ENCODE results near the gene ZNF385B.

ZNF385B gene

GRCh38 chr2:179560257-179560735 is 301.1 kb downstream of the ZNF385B start:
- no peak overlapping the region for H3K4me3 ChIP-seq (ENCODE audit: low read length)

GRCh38 chr2:179559108-179559806 is 302.2 kb downstream of the ZNF385B start:
- TF ChIP-seq ZNF274 (IDR thresholded peaks at IDR 0.05; ENCODE audit: low read depth, low read length): no peak
- H3K4me3 ChIP-seq (ENCODE audit: low read length): no peak overlapping the region

More at GRCh38 chr2:179560257-179560735, 301.1 kb downstream of the ZNF385B start:
- no peak for TF ChIP-seq ZNF274 (IDR thresholded peaks at IDR 0.05; ENCODE audit: low read depth, low read length)

GRCh38 chr2:179558010-179558934 is 303.1 kb downstream of the ZNF385B start:
- no peak for TF ChIP-seq ZNF274 (IDR thresholded peaks at IDR 0.05; ENCODE audit: low read depth, low read length)

GRCh38 chr2:179556425-179556824 is 305.0 kb downstream of the ZNF385B start:
- no peak for TF ChIP-seq ZNF274 (IDR thresholded peaks at IDR 0.05; ENCODE audit: low read depth, low read length)
- no peak overlapping the region for H3K4me3 ChIP-seq (ENCODE audit: low read length)

More at GRCh38 chr2:179558010-179558934, 303.1 kb downstream of the ZNF385B start:
- H3K4me3 ChIP-seq (ENCODE audit: low read length): no peak overlapping the region

GRCh38 chr2:179555691-179556283 is 305.6 kb downstream of the ZNF385B start:
- no peak overlapping the region for H3K4me3 ChIP-seq (ENCODE audit: low read length)
- TF ChIP-seq ZNF274 (IDR thresholded peaks at IDR 0.05; ENCODE audit: low read depth, low read length): no peak

GRCh38 chr2:179554639-179555386 is 306.6 kb downstream of the ZNF385B start:
- no peak overlapping the region for H3K4me3 ChIP-seq (ENCODE audit: low read length)
- TF ChIP-seq ZNF274 (IDR thresholded peaks at IDR 0.05; ENCODE audit: low read depth, low read length): no peak

GRCh38 chr2:179553382-179553781 is 308.0 kb downstream of the ZNF385B start:
- no peak overlapping the region for H3K4me3 ChIP-seq (ENCODE audit: low read length)
- no peak for TF ChIP-seq ZNF274 (IDR thresholded peaks at IDR 0.05; ENCODE audit: low read depth, low read length)

- H3K4me3 ChIP-seq (ENCODE audit: low read length): no peak overlapping the region
- no peak for TF ChIP-seq ZNF274 (IDR thresholded peaks at IDR 0.05; ENCODE audit: low read depth, low read length)
These were observed 309.8 kb downstream of the ZNF385B start for GRCh38 chr2:179551539-179552045.

- TF ChIP-seq ZNF274 (IDR thresholded peaks at IDR 0.05; ENCODE audit: low read depth, low read length): no peak
- H3K4me3 ChIP-seq (ENCODE audit: low read length): no peak overlapping the region
These were observed 310.6 kb downstream of the ZNF385B start for GRCh38 chr2:179550849-179551248.

- H3K4me3 ChIP-seq (ENCODE audit: low read length): no peak overlapping the region
- TF ChIP-seq ZNF274 (IDR thresholded peaks at IDR 0.05; ENCODE audit: low read depth, low read length): no peak
These were observed 311.2 kb downstream of the ZNF385B start for GRCh38 chr2:179550214-179550613.

- H3K4me3 ChIP-seq (ENCODE audit: low read length): no peak overlapping the region
- no peak for TF ChIP-seq ZNF274 (IDR thresholded peaks at IDR 0.05; ENCODE audit: low read depth, low read length)
These were observed 314.8 kb downstream of the ZNF385B start for GRCh38 chr2:179546656-179547055.

GRCh38 chr2:179545024-179545423 is 316.4 kb downstream of the ZNF385B start:
- no peak for TF ChIP-seq ZNF274 (IDR thresholded peaks at IDR 0.05; ENCODE audit: low read depth, low read length)
- no peak overlapping the region for H3K4me3 ChIP-seq (ENCODE audit: low read length)

- no peak overlapping the region for H3K4me3 ChIP-seq (ENCODE audit: low read length)
- no peak for TF ChIP-seq ZNF274 (IDR thresholded peaks at IDR 0.05; ENCODE audit: low read depth, low read length)
These were observed 318.0 kb downstream of the ZNF385B start for GRCh38 chr2:179543361-179543901.

All from GM08714 (cell line).